ENCODE results near the gene NFE2L3. TPM values are rescaled to one million over a fixed set of nuclear protein-coding genes. Genes with fewer than 3 reads are reported as not detected.

Gene NFE2L3
- total RNA-seq, result 1 to 10 TPM; 4.9 to 6.6 TPM

GRCh38 chr7:26151953-26152781 lies at the start of gene NFE2L3:
Gene NFE2L3 (plus strand): TSS chr7:26152198. CDS start chr7:26152499, 301 bp downstream.
- H3K4me1 ChIP-seq, result peaks cover 42% of the 10 kb centered on the region
- 1 to 8% methylated on average over 3 to 89 of the region's 95 CpGs for WGBS, 2 donors
- H3K27me3 ChIP-seq, result no peaks in the 10 kb centered on the region
- no peaks in the 10 kb centered on the region for H3K9me3 ChIP-seq
- H3K27ac ChIP-seq, result peak within 1 kb of the TSS in 2 of 4 donors; percentile 14 to 41
- no peaks in the 10 kb centered on the region for H3K36me3 ChIP-seq (replicated peaks in 1 of 2; ENCODE audit: insufficient read depth in 1 of 2, low read depth in 2 of 2)
- TF ChIP-seq POLR2A (IDR thresholded peaks at IDR 0.05), result peak in 2 of 3 donors; percentile 36 to 49
- TF ChIP-seq CTCF (IDR thresholded peaks at IDR 0.05), result peak in 6 of 7 experiments; percentile 14 to 54 (median 32)
- DNase-seq (peak; percentile 87 to 93 (median 88)), ATAC-seq (peak; percentile 94)
- peak within 1 kb of the TSS; percentile 5 to 44 for H3K4me3 ChIP-seq
- intact Hi-C loops (cut with DNase I), result no loop called here

GRCh38 chr7:26103596-26103995 lies 48.4 kb upstream of the NFE2L3 start:
- H3K27ac ChIP-seq, result no peak overlapping the region
- no peak overlapping the region for H3K4me3 ChIP-seq
- ATAC-seq (no peak), DNase-seq (no peak)
- no peak for TF ChIP-seq POLR2A (IDR thresholded peaks at IDR 0.05)
- no peak for TF ChIP-seq CTCF (IDR thresholded peaks at IDR 0.05)
- H3K9me3 ChIP-seq, result no peaks in the 10 kb centered on the region
- intact Hi-C loops (cut with DNase I), result no loop called here
- 62 to 85% methylated on average over 3 of the region's 3 CpGs for WGBS, 2 donors
- H3K27me3 ChIP-seq, result no peaks in the 10 kb centered on the region
- H3K36me3 ChIP-seq (replicated peaks in 1 of 2; ENCODE audit: insufficient read depth in 1 of 2, low read depth in 2 of 2), result no peaks in the 10 kb centered on the region
- H3K4me1 ChIP-seq, result peaks cover 11% of the 10 kb centered on the region

- H3K27me3 ChIP-seq, result no peaks in the 10 kb centered on the region
- no peak overlapping the region for H3K4me3 ChIP-seq
- DNase-seq (peak in 1 of 4 donors; percentile 10), ATAC-seq (no peak)
- H3K36me3 ChIP-seq (replicated peaks in 1 of 2; ENCODE audit: insufficient read depth in 1 of 2, low read depth in 2 of 2), result no peaks in the 10 kb centered on the region
- no peak overlapping the region for H3K27ac ChIP-seq
- intact Hi-C loops (cut with DNase I), result no loop called here
- WGBS, 2 donors, result 71 to 92% methylated on average over 1 of the region's 1 CpG
- no peaks in the 10 kb centered on the region for H3K9me3 ChIP-seq
- no peak for TF ChIP-seq CTCF (IDR thresholded peaks at IDR 0.05)
- no peak for TF ChIP-seq POLR2A (IDR thresholded peaks at IDR 0.05)
- peaks cover 11% of the 10 kb centered on the region for H3K4me1 ChIP-seq
Measured at GRCh38 chr7:26105236-26105635, 46.8 kb upstream of the NFE2L3 start.

GRCh38 chr7:26105931-26106330 lies 46.1 kb upstream of the NFE2L3 start:
- H3K27me3 ChIP-seq, result no peaks in the 10 kb centered on the region
- 85 to 90% methylated on average over 8 to 11 of the region's 11 CpGs for WGBS, 2 donors
- no peaks in the 10 kb centered on the region for H3K9me3 ChIP-seq
- intact Hi-C loops (cut with DNase I), result no loop called here
- no peaks in the 10 kb centered on the region for H3K36me3 ChIP-seq (replicated peaks in 1 of 2; ENCODE audit: insufficient read depth in 1 of 2, low read depth in 2 of 2)
- H3K27ac ChIP-seq, result no peak overlapping the region
- no peak for DNase-seq
- H3K4me1 ChIP-seq, result peaks cover 11% of the 10 kb centered on the region
- TF ChIP-seq POLR2A (IDR thresholded peaks at IDR 0.05), result no peak
- no peak for TF ChIP-seq CTCF (IDR thresholded peaks at IDR 0.05)
- no peak for ATAC-seq
- no peak overlapping the region for H3K4me3 ChIP-seq

Measured in body of pancreas (tissue), 4 donors.